DOHH2 (cell line): ENCODE data around the gene SCAF4.

Experiments
- H3F3A ChIP-seq: fragments of 200-600 bp; sonication (generic), shearing (Covaris generic); 2 replicates; pipeline ENCODE4 v1.6.0; 2016; ENCODE audit warnings: antibody characterized with exemption, mild to moderate bottlenecking; ENCODE audit not compliant: control insufficient read depth, insufficient read depth
- H3K27ac ChIP-seq: fragments of 200-600 bp; sonication (generic); 2 replicates; pipeline ENCODE4 v1.5.1; 2014; ENCODE audit warnings: low read depth, mild to moderate bottlenecking, low read length, moderate library complexity
- H3K27me3 ChIP-seq: fragments of 200-600 bp; sonication (generic); 2 replicates; pipeline ENCODE4 v1.6.1; 2014; ENCODE audit warnings: mild to moderate bottlenecking, low read length, mixed read lengths; ENCODE audit not compliant: control insufficient read depth
- H3K36me3 ChIP-seq: fragments of 200-600 bp; sonication (generic); 2 replicates; pipeline ENCODE4 v1.6.1; 2014; ENCODE audit warnings: mild to moderate bottlenecking, low read length, moderate library complexity, mixed read lengths; ENCODE audit not compliant: control insufficient read depth
- H3K4me1 ChIP-seq: fragments of 200-600 bp; sonication (generic); 2 replicates; pipeline ENCODE4 v1.6.1; 2014; ENCODE audit warnings: mild to moderate bottlenecking, low read length, mixed read lengths; ENCODE audit not compliant: control insufficient read depth
- H3K4me2 ChIP-seq: fragments of 200-600 bp; sonication (generic); 2 replicates; pipeline ENCODE4 v1.6.0; 2014; ENCODE audit warnings: mild to moderate bottlenecking, low read length, moderate library complexity
- H3K4me3 ChIP-seq: fragments of 200-600 bp; sonication (generic); 2 replicates; pipeline ENCODE4 v1.5.1; 2014; ENCODE audit warnings: mild to moderate bottlenecking, low read length, mixed read lengths
- H3K79me2 ChIP-seq: fragments of 200-600 bp; sonication (generic); 2 replicates; pipeline ENCODE4 v1.6.1; 2014; ENCODE audit warnings: mild to moderate bottlenecking, low read length, mixed read lengths; ENCODE audit not compliant: control insufficient read depth
- H3K9me2 ChIP-seq: fragments of 200-600 bp; sonication (generic); replicated peaks from 2 replicates; pipeline ENCODE4 v1.6.1; 2014; ENCODE audit warnings: mild to moderate bottlenecking, low read length, mixed read lengths; ENCODE audit not compliant: control insufficient read depth
- H3K9me3 ChIP-seq: fragments of 200-600 bp; sonication (generic); 2 replicates; pipeline ENCODE4 v1.6.1; 2014; ENCODE audit warnings: antibody characterized with exemption, low read length, mixed read lengths; ENCODE audit not compliant: control insufficient read depth, insufficient read depth
- H4K20me1 ChIP-seq: fragments of 200-600 bp; sonication (generic); 2 replicates; pipeline ENCODE4 v1.6.0; 2014; ENCODE audit warnings: low read depth, mild to moderate bottlenecking, antibody characterized with exemption, low read length, moderate library complexity; ENCODE audit not compliant: control insufficient read depth, insufficient read depth
- CTCF ChIP-seq: fragments of 200-600 bp; sonication (generic); IDR thresholded peaks from one replicate; pipeline ENCODE4 v1.5.1; 2014; ENCODE audit warnings: antibody characterized with exemption, mild to moderate bottlenecking, low read depth, low read length; ENCODE audit not compliant: poor library complexity, severe bottlenecking
- EZH2phosphoT487 ChIP-seq: fragments of 200-600 bp; sonication (generic); IDR thresholded peaks from 2 replicates; pipeline ENCODE4 v1.6.1; 2017; ENCODE audit warnings: borderline replicate concordance, mild to moderate bottlenecking, antibody characterized with exemption, low read length, moderate library complexity, mixed read lengths

SCAF4 gene

GRCh38 chr21:31729622-31730343 lies 2.1 kb downstream of the SCAF4 start:
- H3F3A ChIP-seq: peaks cover 15% of the 10 kb centered on the region
- TF ChIP-seq EZH2phosphoT487 (no peak), CTCF (no peak)
- no peaks in the 10 kb centered on the region for H3K27me3 ChIP-seq
- peaks cover 69% of the 10 kb centered on the region for H3K4me1 ChIP-seq
- H3K9me3 ChIP-seq: no peaks in the 10 kb centered on the region
- no peak overlapping the region for H3K27ac ChIP-seq
- peaks cover 65% of the 10 kb centered on the region for H3K36me3 ChIP-seq
- H3K4me2 ChIP-seq: peak overlapping the region; percentile 79
- H3K9me2 ChIP-seq: no peaks in the 10 kb centered on the region
- peaks cover 49% of the 10 kb centered on the region for H4K20me1 ChIP-seq
- peak overlapping the region; percentile 81 for H3K4me3 ChIP-seq
- H3K79me2 ChIP-seq: peaks cover 94% of the 10 kb centered on the region

- H3K27me3 ChIP-seq: no peaks in the 10 kb centered on the region
- H3K9me3 ChIP-seq: no peaks in the 10 kb centered on the region
- H3F3A ChIP-seq: peaks cover 15% of the 10 kb centered on the region
- H3K4me1 ChIP-seq: peaks cover 67% of the 10 kb centered on the region
- peaks cover 72% of the 10 kb centered on the region for H3K36me3 ChIP-seq
- no peak for TF ChIP-seq CTCF
- no peak for TF ChIP-seq EZH2phosphoT487
- H4K20me1 ChIP-seq: peaks cover 57% of the 10 kb centered on the region
- H3K4me2 ChIP-seq: peak overlapping the region; percentile 79
- H3K27ac ChIP-seq: no peak overlapping the region
- peak overlapping the region; percentile 81 for H3K4me3 ChIP-seq
- no peaks in the 10 kb centered on the region for H3K9me2 ChIP-seq
- peaks cover 96% of the 10 kb centered on the region for H3K79me2 ChIP-seq
These were observed 3.0 kb downstream of the SCAF4 start for GRCh38 chr21:31728952-31729351.

- no peak overlapping the region for H3K27ac ChIP-seq
These were observed 3.7 kb downstream of the SCAF4 start for GRCh38 chr21:31728191-31728590.

More at GRCh38 chr21:31728191-31728590, 3.7 kb downstream of the SCAF4 start:
- Histone ChIP-seq H3K36me3 (peaks cover 76% of the 10 kb centered on the region), H3K4me3 (peak overlapping the region; percentile 81; the same call in 1 of the 2 replicates), H3K9me2 (no peaks in the 10 kb centered on the region), H3K79me2 (peaks cover 96% of the 10 kb centered on the region), H3K4me2 (peak overlapping the region; percentile 79), H4K20me1 (peaks cover 63% of the 10 kb centered on the region), H3K27me3 (no peaks in the 10 kb centered on the region), H3K9me3 (no peaks in the 10 kb centered on the region), H3K4me1 (peaks cover 61% of the 10 kb centered on the region), H3F3A (peaks cover 9% of the 10 kb centered on the region)
- no peak for TF ChIP-seq EZH2phosphoT487
- TF ChIP-seq CTCF: no peak
